HEK293 (cell line): ENCODE data around the gene PKIG.
A peak's percentile ranks its signal among the peaks of the same experiment; 100 is the strongest.

Experiments used
- CTCF ChIA-PET: fragments of 350-600 bp; formaldehyde crosslinking; extraction: SDS; loops from one replicate; lab custom pipeline; 2021; ENCODE audit warnings: antibody characterized with exemption; lab: Yijun Ruan, JAX
- POLR2A ChIA-PET: fragments of 300-600 bp; formaldehyde crosslinking; extraction: SDS; loops from one replicate; lab custom pipeline; 2020; ENCODE audit warnings: antibody characterized with exemption, inconsistent platforms; lab: Yijun Ruan, JAX
- H3K27ac ChIP-seq: fragments of 200-500 bp; sonication (Bioruptor generic); 2 replicates; pipeline ENCODE4 v1.5.1; 2014; ENCODE audit warnings: low read depth, low read length, control low read depth, inconsistent platforms; ENCODE audit errors: extremely low read depth
- H3K36me3 ChIP-seq, 2 experiments: fragments of 200-500 bp in 1 of 2; sonication (Bioruptor generic) in 1 of 2; 1 replicate in 1 of 2; 2 replicates in 1 of 2; pipeline ENCODE4 v1.5.1; 2014 to 2017; ENCODE audit warnings: inconsistent platforms in 2 of 2, low read length in 2 of 2; ENCODE audit not compliant: control insufficient read depth in 2 of 2, insufficient read depth in 1 of 2
- H3K4me1 ChIP-seq: fragments of 200-500 bp; sonication (Bioruptor generic); 2 replicates; pipeline ENCODE4 v1.5.1; 2014; ENCODE audit warnings: mild to moderate bottlenecking, low read length, inconsistent platforms; ENCODE audit not compliant: control insufficient read depth, insufficient read depth
- H3K4me3 ChIP-seq: 2 replicates; pipeline ENCODE4 v1.5.1; 2011; ENCODE audit warnings: low read depth, mild to moderate bottlenecking, control low read depth, low read length, moderate library complexity
- H3K9me3 ChIP-seq: fragments of 200-500 bp; sonication (Bioruptor generic); 2 replicates; pipeline ENCODE4 v1.5.1; 2014; ENCODE audit warnings: low read depth, low read length, inconsistent platforms; ENCODE audit not compliant: control insufficient read depth, insufficient read depth
- GLI2 ChIP-seq: fragments of 450-650 bp; formaldehyde crosslinking; IDR thresholded peaks from 2 replicates; pipeline ENCODE4; 2017; ENCODE audit warnings: missing biosample characterization, missing genetic modification characterization, low read depth, borderline replicate concordance
- GLIS2 ChIP-seq: fragments of 450-650 bp; formaldehyde crosslinking; IDR thresholded peaks from 2 replicates; pipeline ENCODE4 v1.5.1; 2016; ENCODE audit warnings: missing biosample characterization, missing genetic modification characterization
- KLF10 ChIP-seq: fragments of 450-650 bp; IDR thresholded peaks from 2 replicates; pipeline ENCODE4 v1.5.1; 2018; ENCODE audit warnings: missing biosample characterization, mild to moderate bottlenecking, missing genetic modification characterization
- KLF8 ChIP-seq: fragments of 450-650 bp; formaldehyde crosslinking; IDR thresholded peaks from 2 replicates; pipeline ENCODE4 v1.5.1; 2016; ENCODE audit warnings: missing biosample characterization, missing genetic modification characterization
- MZF1 ChIP-seq: fragments of 450-650 bp; formaldehyde crosslinking; IDR thresholded peaks from 2 replicates; pipeline ENCODE4 v1.5.1; 2017; ENCODE audit warnings: missing biosample characterization, missing genetic modification characterization, borderline replicate concordance
- RBAK ChIP-seq: fragments of 450-650 bp; formaldehyde crosslinking; IDR thresholded peaks from 2 replicates; pipeline ENCODE4 v1.5.1; 2016; ENCODE audit warnings: missing biosample characterization, missing genetic modification characterization
- TRIM28 ChIP-seq: IDR thresholded peaks from 2 replicates; pipeline ENCODE4 v1.6.1; 2011; ENCODE audit warnings: low read length, control low read depth, borderline replicate concordance
- ZNF155 ChIP-seq: fragments of 450-650 bp; formaldehyde crosslinking; IDR thresholded peaks from 2 replicates; pipeline ENCODE4 v1.5.1; 2016; ENCODE audit warnings: missing biosample characterization, missing genetic modification characterization
- ZNF2 ChIP-seq: fragments of 450-650 bp; formaldehyde crosslinking; IDR thresholded peaks from 2 replicates; pipeline ENCODE4 v1.5.1; 2016; ENCODE audit warnings: missing biosample characterization, missing genetic modification characterization
- ZNF24 ChIP-seq: fragments of 450-650 bp; formaldehyde crosslinking; IDR thresholded peaks from 2 replicates; pipeline ENCODE4 v1.5.1; 2016; ENCODE audit warnings: missing biosample characterization, missing genetic modification characterization
- ZNF248 ChIP-seq: fragments of 450-650 bp; formaldehyde crosslinking; IDR thresholded peaks from 2 replicates; pipeline ENCODE4 v1.5.1; 2017; ENCODE audit warnings: missing biosample characterization, missing genetic modification characterization
- ZNF266 ChIP-seq: fragments of 450-650 bp; formaldehyde crosslinking; IDR thresholded peaks from 2 replicates; pipeline ENCODE4 v1.5.1; 2016; ENCODE audit warnings: missing biosample characterization, missing genetic modification characterization, low read depth
- ZNF311 ChIP-seq: fragments of 450-650 bp; formaldehyde crosslinking; IDR thresholded peaks from 2 replicates; pipeline ENCODE4 v1.5.1; 2017; ENCODE audit warnings: missing biosample characterization, missing genetic modification characterization, borderline replicate concordance
- ZNF416 ChIP-seq: fragments of 450-650 bp; formaldehyde crosslinking; IDR thresholded peaks from 2 replicates; pipeline ENCODE4 v1.5.1; 2016; ENCODE audit warnings: missing biosample characterization, missing genetic modification characterization
- ZNF48 ChIP-seq: fragments of 450-650 bp; formaldehyde crosslinking; IDR thresholded peaks from 2 replicates; pipeline ENCODE4 v1.5.1; 2016; ENCODE audit warnings: missing biosample characterization, missing genetic modification characterization
- ZNF623 ChIP-seq: fragments of 450-650 bp; formaldehyde crosslinking; IDR thresholded peaks from 2 replicates; pipeline ENCODE4 v1.5.1; 2016; ENCODE audit warnings: missing biosample characterization, missing genetic modification characterization
- ZNF791 ChIP-seq: fragments of 450-650 bp; formaldehyde crosslinking; IDR thresholded peaks from 2 replicates; pipeline ENCODE4 v1.5.1; 2016; ENCODE audit warnings: missing biosample characterization, missing genetic modification characterization
- ZNF830 ChIP-seq: fragments of 450-650 bp; IDR thresholded peaks from 2 replicates; pipeline ENCODE4 v1.5.0; 2018; ENCODE audit warnings: missing biosample characterization, missing genetic modification characterization, low read depth, mild to moderate bottlenecking, moderate library complexity
- TF ChIP-seq, protein P1 (sequence below): fragments of 450-650 bp; formaldehyde crosslinking; IDR thresholded peaks from 2 replicates; pipeline ENCODE4 v1.5.1; 2016; ENCODE audit warnings: missing biosample characterization, missing genetic modification characterization, borderline replicate concordance
- TF ChIP-seq, protein P2 (sequence below): fragments of 450-650 bp; formaldehyde crosslinking; IDR thresholded peaks from 2 replicates; pipeline ENCODE4 v1.5.1; 2016; ENCODE audit warnings: missing biosample characterization, missing genetic modification characterization, low read depth
- TF ChIP-seq, protein P3 (sequence below): fragments of 450-650 bp; formaldehyde crosslinking; IDR thresholded peaks from 2 replicates; pipeline ENCODE4 v1.5.1; 2016; ENCODE audit warnings: missing biosample characterization, missing genetic modification characterization, low read depth
- TF ChIP-seq, protein P4 (sequence below): fragments of 450-650 bp; formaldehyde crosslinking; IDR thresholded peaks from 2 replicates; pipeline ENCODE4 v1.5.1; 2016; ENCODE audit warnings: missing biosample characterization, missing genetic modification characterization

Gene PKIG

DNA sequence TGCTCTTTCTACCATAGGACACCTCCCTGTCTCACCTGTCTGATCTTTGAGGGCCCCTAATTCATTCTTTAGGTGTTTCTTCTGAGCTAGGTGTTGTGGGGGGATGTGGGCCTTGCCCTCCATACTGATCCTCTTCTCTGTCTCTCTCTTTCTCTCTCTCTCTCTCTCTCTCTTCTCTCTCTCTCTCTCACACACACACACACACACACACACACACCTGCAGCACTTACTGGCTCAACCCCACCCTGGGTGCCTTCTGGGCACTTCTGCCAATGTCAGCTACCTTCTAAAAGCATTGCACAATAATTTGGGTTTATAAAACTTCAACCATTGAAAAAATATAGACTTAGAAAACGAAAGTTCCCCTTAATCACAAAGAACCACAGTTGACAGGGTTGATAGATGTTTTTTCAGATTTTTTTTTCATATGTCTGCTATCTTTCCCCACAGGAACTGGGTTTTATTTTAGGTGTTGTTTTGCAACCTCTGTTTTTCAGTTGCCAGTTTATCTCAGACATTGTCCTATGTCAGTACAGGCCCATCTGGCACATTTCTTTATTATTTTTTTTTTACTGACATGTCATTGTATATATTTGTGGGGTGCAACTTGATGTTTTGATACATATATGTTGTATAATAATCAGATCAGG is 28.1 kb downstream of the PKIG start:
- H3K27ac ChIP-seq = no peak overlapping the region
- ChIA-PET POLR2A (interaction anchor here (0.6 to 0.8 kb wide), 4 partner anchors 39 to 226 kb away, joined by 3 to 4 read pairs (median 3); partner anchors contain the start of gene TTPAL), CTCF (interaction anchor here (0.5 to 4.1 kb wide), 36 partner anchors 8 to 1209 kb away, joined by 3 to 41 read pairs (median 4); partner anchors contain the start of genes PKIG and SERINC3)
- no peaks in the 10 kb centered on the region for H3K4me1 ChIP-seq
- peaks cover 0 to 19% of the 10 kb centered on the region in 2 experiments; a peak in 1 of 3 replicates for H3K36me3 ChIP-seq
- H3K4me3 ChIP-seq = no peak overlapping the region
- TF ChIP-seq ZNF248 (tag by site-specific recombination) = no peak
- TF ChIP-seq ZNF791 = 0 out of 2 replicates have a peak, but pooled peaks have one; percentile 18
- no peaks in the 10 kb centered on the region for H3K9me3 ChIP-seq

DNA sequence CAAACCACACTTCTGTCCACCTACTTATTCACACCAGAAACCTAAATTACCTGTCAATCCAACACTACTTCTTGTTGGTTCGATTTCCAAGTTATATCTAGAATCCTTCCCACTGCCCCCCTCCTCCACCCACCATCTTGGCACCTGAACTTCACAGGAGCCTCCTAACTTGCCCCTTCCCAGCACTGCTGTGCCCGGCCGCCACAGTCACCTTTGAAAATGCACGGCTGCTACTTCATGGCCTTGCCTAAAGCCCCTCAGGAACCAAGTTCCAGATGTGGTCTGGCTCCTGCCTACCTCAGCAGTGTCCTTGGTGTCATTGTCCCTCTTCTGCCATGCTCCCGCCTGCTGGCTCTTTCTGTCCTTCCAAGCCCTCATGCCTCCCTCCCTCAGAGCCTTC is 31.2 kb downstream of the PKIG start:
- ChIA-PET CTCF (interaction anchor here (0.7 to 1.2 kb wide), 2 partner anchors 70 to 230 kb away, joined by 4 read pairs; no protein-coding TSS in a partner anchor), POLR2A (interaction anchor here (0.5 kb wide), 1 partner anchor 464 kb away, joined by 3 read pairs; no protein-coding TSS in a partner anchor)
- Histone ChIP-seq H3K9me3 (no peaks in the 10 kb centered on the region), H3K27ac (no peak overlapping the region), H3K4me1 (no peaks in the 10 kb centered on the region), H3K36me3 (peaks cover 0 to 35% of the 10 kb centered on the region in 2 experiments; a peak in 1 of 3 replicates), H3K4me3 (no peak overlapping the region)
- TF ChIP-seq GLI2 (tag by site-specific recombination) (no peak), KLF10 (no peak), ZNF311 (no peak), ZNF416 (tag by site-specific recombination) (no peak), KLF8 (no peak), ZNF266 (tag by site-specific recombination) (no peak), GLIS2 (tag by site-specific recombination) (no peak), MZF1 (tag by site-specific recombination) (no peak), RBAK (tag by site-specific recombination) (no peak), ZNF623 (tag by site-specific recombination) (no peak), ZNF48 (tag by site-specific recombination) (no peak), TRIM28 (no peak), ZNF830 (tag by site-specific recombination) (no peak)
- TF ChIP-seq, protein P1, sequence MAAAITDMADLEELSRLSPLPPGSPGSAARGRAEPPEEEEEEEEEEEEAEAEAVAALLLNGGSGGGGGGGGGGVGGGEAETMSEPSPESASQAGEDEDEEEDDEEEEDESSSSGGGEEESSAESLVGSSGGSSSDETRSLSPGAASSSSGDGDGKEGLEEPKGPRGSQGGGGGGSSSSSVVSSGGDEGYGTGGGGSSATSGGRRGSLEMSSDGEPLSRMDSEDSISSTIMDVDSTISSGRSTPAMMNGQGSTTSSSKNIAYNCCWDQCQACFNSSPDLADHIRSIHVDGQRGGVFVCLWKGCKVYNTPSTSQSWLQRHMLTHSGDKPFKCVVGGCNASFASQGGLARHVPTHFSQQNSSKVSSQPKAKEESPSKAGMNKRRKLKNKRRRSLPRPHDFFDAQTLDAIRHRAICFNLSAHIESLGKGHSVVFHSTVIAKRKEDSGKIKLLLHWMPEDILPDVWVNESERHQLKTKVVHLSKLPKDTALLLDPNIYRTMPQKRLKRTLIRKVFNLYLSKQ (tag by site-specific recombination) = no peak
- TF ChIP-seq, protein P2, sequence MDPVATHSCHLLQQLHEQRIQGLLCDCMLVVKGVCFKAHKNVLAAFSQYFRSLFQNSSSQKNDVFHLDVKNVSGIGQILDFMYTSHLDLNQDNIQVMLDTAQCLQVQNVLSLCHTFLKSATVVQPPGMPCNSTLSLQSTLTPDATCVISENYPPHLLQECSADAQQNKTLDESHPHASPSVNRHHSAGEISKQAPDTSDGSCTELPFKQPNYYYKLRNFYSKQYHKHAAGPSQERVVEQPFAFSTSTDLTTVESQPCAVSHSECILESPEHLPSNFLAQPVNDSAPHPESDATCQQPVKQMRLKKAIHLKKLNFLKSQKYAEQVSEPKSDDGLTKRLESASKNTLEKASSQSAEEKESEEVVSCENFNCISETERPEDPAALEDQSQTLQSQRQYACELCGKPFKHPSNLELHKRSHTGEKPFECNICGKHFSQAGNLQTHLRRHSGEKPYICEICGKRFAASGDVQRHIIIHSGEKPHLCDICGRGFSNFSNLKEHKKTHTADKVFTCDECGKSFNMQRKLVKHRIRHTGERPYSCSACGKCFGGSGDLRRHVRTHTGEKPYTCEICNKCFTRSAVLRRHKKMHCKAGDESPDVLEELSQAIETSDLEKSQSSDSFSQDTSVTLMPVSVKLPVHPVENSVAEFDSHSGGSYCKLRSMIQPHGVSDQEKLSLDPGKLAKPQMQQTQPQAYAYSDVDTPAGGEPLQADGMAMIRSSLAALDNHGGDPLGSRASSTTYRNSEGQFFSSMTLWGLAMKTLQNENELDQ (tag by site-specific recombination) = no peak

DNA sequence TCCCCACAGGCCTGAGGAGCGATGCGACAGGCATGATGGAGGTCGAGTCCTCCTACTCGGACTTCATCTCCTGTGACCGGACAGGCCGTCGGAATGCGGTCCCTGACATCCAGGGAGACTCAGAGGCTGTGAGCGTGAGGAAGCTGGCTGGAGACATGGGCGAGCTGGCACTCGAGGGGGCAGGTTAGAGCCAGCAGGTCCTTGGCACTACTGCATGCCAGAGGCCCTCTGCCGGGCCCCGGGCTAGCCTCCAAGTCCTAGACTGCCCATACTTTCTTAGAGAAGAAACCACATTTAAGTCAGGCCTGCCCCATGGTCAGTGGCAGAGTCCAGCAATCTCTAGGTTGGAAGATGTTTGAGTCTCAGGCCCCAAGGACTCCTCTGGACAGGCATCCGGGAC is 32.1 kb downstream of the PKIG start:
- CTCF ChIA-PET = interaction anchor here (0.6 to 1.2 kb wide), 2 partner anchors 69 to 958 kb away, joined by 4 read pairs; no protein-coding TSS in a partner anchor
- TF ChIP-seq, protein P3, sequence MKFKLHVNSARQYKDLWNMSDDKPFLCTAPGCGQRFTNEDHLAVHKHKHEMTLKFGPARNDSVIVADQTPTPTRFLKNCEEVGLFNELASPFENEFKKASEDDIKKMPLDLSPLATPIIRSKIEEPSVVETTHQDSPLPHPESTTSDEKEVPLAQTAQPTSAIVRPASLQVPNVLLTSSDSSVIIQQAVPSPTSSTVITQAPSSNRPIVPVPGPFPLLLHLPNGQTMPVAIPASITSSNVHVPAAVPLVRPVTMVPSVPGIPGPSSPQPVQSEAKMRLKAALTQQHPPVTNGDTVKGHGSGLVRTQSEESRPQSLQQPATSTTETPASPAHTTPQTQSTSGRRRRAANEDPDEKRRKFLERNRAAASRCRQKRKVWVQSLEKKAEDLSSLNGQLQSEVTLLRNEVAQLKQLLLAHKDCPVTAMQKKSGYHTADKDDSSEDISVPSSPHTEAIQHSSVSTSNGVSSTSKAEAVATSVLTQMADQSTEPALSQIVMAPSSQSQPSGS (tag by site-specific recombination) = no peak
- TF ChIP-seq ZNF2 (no peak), ZNF155 (no peak), ZNF24 (tag by site-specific recombination) (no peak)
- TF ChIP-seq, protein P4, sequence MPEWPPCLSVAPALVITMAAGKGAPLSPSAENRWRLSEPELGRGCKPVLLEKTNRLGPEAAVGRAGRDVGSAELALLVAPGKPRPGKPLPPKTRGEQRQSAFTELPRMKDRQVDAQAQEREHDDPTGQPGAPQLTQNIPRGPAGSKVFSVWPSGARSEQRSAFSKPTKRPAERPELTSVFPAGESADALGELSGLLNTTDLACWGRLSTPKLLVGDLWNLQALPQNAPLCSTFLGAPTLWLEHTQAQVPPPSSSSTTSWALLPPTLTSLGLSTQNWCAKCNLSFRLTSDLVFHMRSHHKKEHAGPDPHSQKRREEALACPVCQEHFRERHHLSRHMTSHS (tag by site-specific recombination) = no peak

More for the DNA sequence above, 32.1 kb downstream of the PKIG start:
- H3K27ac ChIP-seq = no peak overlapping the region
- POLR2A ChIA-PET = interaction anchor here (0.7 kb wide), 1 partner anchor 15 kb away, joined by 3 read pairs; no protein-coding TSS in a partner anchor
- H3K36me3 ChIP-seq = peaks cover 0 to 44% of the 10 kb centered on the region in 2 experiments; a peak in 1 of 3 replicates
- no peaks in the 10 kb centered on the region for H3K9me3 ChIP-seq
- no peak overlapping the region for H3K4me3 ChIP-seq
- H3K4me1 ChIP-seq = no peaks in the 10 kb centered on the region
